ENCODE measurements around the gene CCDC17. TPM values are rescaled to one million over a fixed set of nuclear protein-coding genes. Genes with fewer than 3 reads are reported as not detected.
"Not testable (repeated sequence)": the region's sequence is repeated elsewhere in the genome, so short reads cannot be mapped to it uniquely, and the experiment has no call there.

CCDC17 gene
- polyA plus RNA-seq, 3 donors = 4.4 TPM; not detected in 2

- Histone ChIP-seq H3K4me2 (replicated peaks; ENCODE audit: extremely low read depth, low read length, poor library complexity, severe bottlenecking) (peak overlapping the region; percentile 42), H3K9me3 (replicated peaks in 1 of 2; ENCODE audit: control insufficient read depth in 1 of 2, insufficient read depth in 1 of 2, low read length in 2 of 2) (no peaks in the 10 kb centered on the region), H3K9ac (ENCODE audit: insufficient read depth, low read length, poor library complexity, severe bottlenecking) (peak overlapping the region; percentile 11), H3K27me3 (ENCODE audit: control insufficient read depth in 2 of 2, insufficient read depth in 2 of 2, low read length in 2 of 2) (no peaks in the 10 kb centered on the region), H2AFZ (ENCODE audit: insufficient read depth, low read depth, low read length, poor library complexity, severe bottlenecking) (peak overlapping the region; percentile 31), H4K20me1 (ENCODE audit: insufficient read depth, low read length) (no peaks in the 10 kb centered on the region), H3K4me1 (ENCODE audit: control insufficient read depth in 1 of 2, insufficient read depth in 2 of 2, low read length in 2 of 2) (peaks cover 26 to 28% of the 10 kb centered on the region in 2 donors), H3K27ac (ENCODE audit: low read depth in 1 of 2, low read length in 2 of 2) (peak overlapping the region; percentile 51 to 78), H3K4me3 (replicated peaks in 1 of 3; ENCODE audit: low read depth in 2 of 3, low read length in 3 of 3) (peak overlapping the region in 1 of 3 experiments; percentile 44), H3K79me2 (ENCODE audit: insufficient read depth, low read length) (peaks cover 17% of the 10 kb centered on the region), H3K36me3 (replicated peaks in 1 of 2; ENCODE audit: control insufficient read depth in 1 of 2, insufficient read depth in 2 of 2, low read length in 2 of 2) (peaks cover 15 to 58% of the 10 kb centered on the region in 2 donors)
- no peaks in the 10 kb centered on the region for H3K9me3 Mint-ChIP-seq
- H3K36me3 Mint-ChIP-seq = peaks cover 22 to 53% of the 10 kb centered on the region in 2 donors
- H3K27ac Mint-ChIP-seq = peak overlapping the region; percentile 55 to 86 (median 83)
- H3K4me3 Mint-ChIP-seq = peak overlapping the region in 1 of 2 donors; percentile 76
- TF ChIP-seq CTCF (IDR thresholded peaks at IDR 0.05) = no peak
- intact Hi-C loops (cut with micrococcal nuclease) = no loop called here
- peak; percentile 12 to 33 (median 15) for DNase-seq
- H3K27me3 Mint-ChIP-seq (ENCODE audit: low read depth in 3 of 3) = peaks cover 0 to 2% (median 1%) of the 10 kb centered on the region in 3 donors
- H3K4me1 Mint-ChIP-seq = peaks cover 28% of the 10 kb centered on the region
- WGBS (ENCODE audit: insufficient coverage) = 51% methylated on average over 5 of the region's 6 CpGs
Measured at GRCh38 chr1:45607404-45608074, 16.3 kb downstream of the CCDC17 start.

GRCh38 chr1:45604239-45604638, 19.6 kb downstream of the CCDC17 start:
- no peak overlapping the region for H3K4me3 Mint-ChIP-seq
- intact Hi-C loops (cut with micrococcal nuclease) = no loop called here
- Histone ChIP-seq H3K4me3 (replicated peaks in 1 of 3; ENCODE audit: low read depth in 2 of 3, low read length in 3 of 3) (no peak overlapping the region), H4K20me1 (ENCODE audit: insufficient read depth, low read length) (no peaks in the 10 kb centered on the region), H3K27me3 (ENCODE audit: control insufficient read depth in 2 of 2, insufficient read depth in 2 of 2, low read length in 2 of 2) (no peaks in the 10 kb centered on the region), H3K9me3 (replicated peaks in 1 of 2; ENCODE audit: control insufficient read depth in 1 of 2, insufficient read depth in 1 of 2, low read length in 2 of 2) (no peaks in the 10 kb centered on the region), H3K4me1 (ENCODE audit: control insufficient read depth in 1 of 2, insufficient read depth in 2 of 2, low read length in 2 of 2) (peaks cover 25 to 26% of the 10 kb centered on the region in 2 donors), H3K79me2 (ENCODE audit: insufficient read depth, low read length) (peaks cover 40% of the 10 kb centered on the region), H2AFZ (ENCODE audit: insufficient read depth, low read depth, low read length, poor library complexity, severe bottlenecking) (no peak overlapping the region), H3K9ac (ENCODE audit: insufficient read depth, low read length, poor library complexity, severe bottlenecking) (no peak overlapping the region), H3K36me3 (replicated peaks in 1 of 2; ENCODE audit: control insufficient read depth in 1 of 2, insufficient read depth in 2 of 2, low read length in 2 of 2) (peaks cover 8 to 56% of the 10 kb centered on the region in 2 donors), H3K4me2 (replicated peaks; ENCODE audit: extremely low read depth, low read length, poor library complexity, severe bottlenecking) (no peak overlapping the region), H3K27ac (ENCODE audit: low read depth in 1 of 2, low read length in 2 of 2) (no peak overlapping the region)
- peaks cover 25% of the 10 kb centered on the region for H3K4me1 Mint-ChIP-seq
- H3K9me3 Mint-ChIP-seq = no peaks in the 10 kb centered on the region
- H3K27me3 Mint-ChIP-seq (ENCODE audit: low read depth in 3 of 3) = peaks cover 0 to 2% (median 1%) of the 10 kb centered on the region in 3 donors
- no CpG with 5 or more reads among the region's 2 CpGs for WGBS (ENCODE audit: insufficient coverage)
- H3K36me3 Mint-ChIP-seq = peaks cover 25 to 57% of the 10 kb centered on the region in 2 donors
- TF ChIP-seq CTCF (IDR thresholded peaks at IDR 0.05) = no peak
- no peak for DNase-seq
- no peak overlapping the region for H3K27ac Mint-ChIP-seq

- peaks cover 17 to 60% of the 10 kb centered on the region in 2 donors for H3K36me3 ChIP-seq (replicated peaks in 1 of 2; ENCODE audit: control insufficient read depth in 1 of 2, insufficient read depth in 2 of 2, low read length in 2 of 2)
- DNase-seq; H3K4me1 ChIP-seq (ENCODE audit: control insufficient read depth in 1 of 2, insufficient read depth in 2 of 2, low read length in 2 of 2); H4K20me1 ChIP-seq (ENCODE audit: insufficient read depth, low read length); H3K4me1 Mint-ChIP-seq; H3K4me3 ChIP-seq (replicated peaks in 1 of 3; ENCODE audit: low read depth in 2 of 3, low read length in 3 of 3); H2AFZ ChIP-seq (ENCODE audit: insufficient read depth, low read depth, low read length, poor library complexity, severe bottlenecking); H3K9ac ChIP-seq (ENCODE audit: insufficient read depth, low read length, poor library complexity, severe bottlenecking); H3K9me3 Mint-ChIP-seq; H3K4me2 ChIP-seq (replicated peaks; ENCODE audit: extremely low read depth, low read length, poor library complexity, severe bottlenecking); H3K27me3 ChIP-seq (ENCODE audit: control insufficient read depth in 2 of 2, insufficient read depth in 2 of 2, low read length in 2 of 2); intact Hi-C loops (cut with micrococcal nuclease); H3K9me3 ChIP-seq (replicated peaks in 1 of 2; ENCODE audit: control insufficient read depth in 1 of 2, insufficient read depth in 1 of 2, low read length in 2 of 2); H3K27me3 Mint-ChIP-seq (ENCODE audit: low read depth in 3 of 3); H3K27ac ChIP-seq (ENCODE audit: low read depth in 1 of 2, low read length in 2 of 2); H3K4me3 Mint-ChIP-seq: not testable (repeated sequence)
- Mint-ChIP-seq H3K36me3 (peaks cover 40 to 68% of the 10 kb centered on the region in 2 donors), H3K27ac (peak overlapping the region in 2 of 7 donors; percentile 15 to 43)
- 100% methylated on average over 5 of the region's 8 CpGs for WGBS (ENCODE audit: insufficient coverage)
- H3K79me2 ChIP-seq (ENCODE audit: insufficient read depth, low read length) = peaks cover 96% of the 10 kb centered on the region
Measured at GRCh38 chr1:45596765-45597164, 27.1 kb downstream of the CCDC17 start.

Measured in CD14-positive monocyte (primary cell).